Neuronal stem cell (in vitro differentiated cells): Measurements from ENCODE around the gene SMCO2. TPM values are rescaled to one million over a fixed set of nuclear protein-coding genes. Genes with fewer than 3 reads are reported as not detected.

Experiments
- DNase-seq: peaks from one replicate; pipeline ENCODE4 v3.0.0-alpha.2; 2013; ENCODE audit warnings: low spot score
- H2AFZ ChIP-seq: one replicate; pipeline ENCODE4 v1.6.1; 2013; ENCODE audit warnings: mild to moderate bottlenecking, low read length, inconsistent platforms
- H2AK5ac ChIP-seq: 2 replicates; pipeline ENCODE4 v1.6.1; 2013; ENCODE audit warnings: low read depth, mild to moderate bottlenecking, inconsistent platforms, low read length, moderate library complexity, mixed read lengths
- H2BK120ac ChIP-seq: 2 replicates; pipeline ENCODE4 v1.6.1; 2013; ENCODE audit warnings: low read depth, mild to moderate bottlenecking, inconsistent platforms, low read length, moderate library complexity, mixed read lengths
- H2BK12ac ChIP-seq: one replicate; pipeline ENCODE4 v1.6.1; 2013; ENCODE audit warnings: low read length, inconsistent platforms
- H2BK15ac ChIP-seq: 2 replicates; pipeline ENCODE4 v1.6.1; 2013; ENCODE audit warnings: mild to moderate bottlenecking, low read length, inconsistent platforms, mixed read lengths
- H2BK5ac ChIP-seq: one replicate; pipeline ENCODE4 v1.6.1; 2013; ENCODE audit warnings: inconsistent platforms, mild to moderate bottlenecking, low read length, moderate library complexity
- H3K14ac ChIP-seq: one replicate; pipeline ENCODE4 v1.6.1; 2013; ENCODE audit warnings: low read length, inconsistent platforms
- H3K18ac ChIP-seq: 2 replicates; pipeline ENCODE4 v1.6.1; 2013; ENCODE audit warnings: low read length, inconsistent platforms
- H3K23ac ChIP-seq: 2 replicates; pipeline ENCODE4 v1.6.1; 2013; ENCODE audit warnings: low read depth, mild to moderate bottlenecking, mixed read lengths, low read length, inconsistent platforms; ENCODE audit not compliant: poor library complexity
- H3K27ac ChIP-seq: replicated peaks from 3 replicates; pipeline ENCODE4 v1.5.1; 2013; ENCODE audit warnings: low read length, inconsistent platforms
- H3K27me3 ChIP-seq, 3 experiments: 2 replicates each; pipeline ENCODE4 v1.6.1; 2013; ENCODE audit warnings: low read length in 3 of 3, mild to moderate bottlenecking in 2 of 3, inconsistent platforms in 1 of 3, low read depth in 1 of 3, mixed read lengths in 1 of 3, moderate library complexity in 1 of 3; ENCODE audit not compliant: control insufficient read depth in 3 of 3, insufficient read depth in 3 of 3
- H3K36me3 ChIP-seq, 2 donors: replicated peaks in 1 of 2; 2 replicates each; pipeline ENCODE4 v1.6.1; 2013; ENCODE audit warnings: low read length in 2 of 2; ENCODE audit not compliant: control insufficient read depth in 2 of 2, insufficient read depth in 2 of 2
- H3K4ac ChIP-seq: 2 replicates; pipeline ENCODE4 v1.6.1; 2013; ENCODE audit warnings: inconsistent platforms, mild to moderate bottlenecking, low read length, moderate library complexity
- H3K4me1 ChIP-seq, 2 donors: 1 replicate in 1 of 2; 2 replicates in 1 of 2; pipeline ENCODE4 v1.6.1; 2013; ENCODE audit warnings: low read length in 2 of 2, low read depth in 1 of 2; ENCODE audit not compliant: control insufficient read depth in 2 of 2, insufficient read depth in 1 of 2
- H3K4me2 ChIP-seq: one replicate; pipeline ENCODE4 v1.6.1; 2013; ENCODE audit warnings: mild to moderate bottlenecking, low read length, inconsistent platforms; ENCODE audit not compliant: insufficient read depth, poor library complexity, severe bottlenecking
- H3K4me3 ChIP-seq, 2 donors: 2 replicates each; pipeline ENCODE4 v1.5.1; 2013; ENCODE audit warnings: low read length in 2 of 2, mild to moderate bottlenecking in 2 of 2, inconsistent platforms in 1 of 2, moderate library complexity in 1 of 2
- H3K79me1 ChIP-seq: one replicate; pipeline ENCODE4 v1.6.1; 2013; ENCODE audit warnings: low read depth, mild to moderate bottlenecking, inconsistent platforms, low read length, moderate library complexity
- H3K9ac ChIP-seq: one replicate; pipeline ENCODE4 v1.6.1; 2013; ENCODE audit warnings: mild to moderate bottlenecking, low read depth, low read length, inconsistent platforms; ENCODE audit not compliant: poor library complexity
- H3K9me3 ChIP-seq, 2 donors: replicated peaks in 1 of 2; 2 replicates each; pipeline versions ENCODE3 to v1.6.1; 2013; ENCODE audit warnings: low read length in 2 of 2, mild to moderate bottlenecking in 2 of 2, inconsistent platforms in 1 of 2, low read depth in 1 of 2, mixed read lengths in 1 of 2, moderate library complexity in 1 of 2; ENCODE audit not compliant: control insufficient read depth in 2 of 2, insufficient read depth in 1 of 2
- H4K8ac ChIP-seq: one replicate; pipeline ENCODE4 v1.6.1; 2013; ENCODE audit warnings: low read depth, mild to moderate bottlenecking, inconsistent platforms, low read length, moderate library complexity
- H4K91ac ChIP-seq: one replicate; pipeline ENCODE4 v1.6.1; 2013; ENCODE audit warnings: low read length, low read depth, mild to moderate bottlenecking, inconsistent platforms; ENCODE audit not compliant: poor library complexity
- WGBS, 2 donors: extraction: QIAGEN DNeasy Blood & Tissue Kit; methylation state at CpG; one replicate each; pipeline ENCODE4 v1.1.7; 2013; ENCODE audit warnings: missing lambda C conversion rate in 2 of 2, mixed read lengths in 1 of 2; ENCODE audit not compliant: insufficient read length in 2 of 2, insufficient replicate concordance in 1 of 2; ENCODE audit errors: extremely low coverage in 2 of 2; 5-methylcytosine and 5-hydroxymethylcytosine counted together
- polyA plus RNA-seq, 2 experiments: library from polyadenylated mRNA; stranded (reverse); fragments of 200-250 nt; gene quantifications; one replicate each; pipeline ENCODE4 v1.2.3, GENCODE V29; 2013

The SMCO2 gene
- polyA plus RNA-seq (2013, experiment 1 of 2): 0.14 TPM
- 0.15 TPM for polyA plus RNA-seq (2013, experiment 2 of 2)

- Histone ChIP-seq H3K4ac (no peak within 1 kb of the TSS), H3K4me3 (no peak within 1 kb of the TSS), H2BK120ac (no peak within 1 kb of the TSS), H3K18ac (no peak within 1 kb of the TSS), H2AK5ac (no peak within 1 kb of the TSS), H3K79me1 (no peaks in the 10 kb centered on the region), H3K27me3 (no peaks in the 10 kb centered on the region), H2AFZ (no peak within 1 kb of the TSS), H3K4me2 (no peak within 1 kb of the TSS), H4K91ac (no peak within 1 kb of the TSS), H2BK5ac (no peak within 1 kb of the TSS), H3K27ac (no peak within 1 kb of the TSS), H3K9ac (no peak within 1 kb of the TSS), H3K14ac (no peak within 1 kb of the TSS), H2BK12ac (no peak within 1 kb of the TSS), H2BK15ac (no peak within 1 kb of the TSS), H3K9me3 (peaks cover 0 to 2% of the 10 kb centered on the region in 2 donors), H3K23ac (no peak within 1 kb of the TSS), H3K4me1 (peaks cover 0 to 2% of the 10 kb centered on the region in 2 donors), H3K36me3 (no peaks in the 10 kb centered on the region), H4K8ac (no peak within 1 kb of the TSS)
- no peak for DNase-seq
- WGBS, 2 donors: no CpG with 5 or more reads among the region's 3 CpGs
Observed at GRCh38 chr12:27446436-27446835, at the start of gene SMCO2. Gene SMCO2 (plus strand): TSS chr12:27446736. CDS start chr12:27470632, 23,896 bp downstream.

DNA sequence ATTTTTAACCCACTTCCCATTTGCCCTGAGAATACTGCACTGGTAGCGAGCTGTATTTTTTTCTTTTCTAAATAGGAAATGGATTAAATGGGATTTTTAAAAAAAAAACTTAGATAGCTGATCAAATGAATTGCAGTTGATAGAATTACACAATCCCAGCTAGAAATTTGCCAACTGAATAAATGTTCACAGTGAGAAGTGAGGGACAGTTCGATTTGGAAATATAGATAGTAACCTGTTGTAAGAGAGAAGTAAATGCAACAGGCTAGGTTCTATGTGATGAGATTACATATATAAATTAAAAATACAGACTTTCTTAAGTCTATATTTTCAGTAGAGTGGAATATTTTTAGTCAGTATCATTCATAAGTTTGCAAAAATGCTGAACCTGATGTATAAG, 48.1 kb upstream of the SMCO2 start:
- Histone ChIP-seq H3K4me3 (no peak overlapping the region), H4K91ac (no peak overlapping the region), H3K14ac (no peak overlapping the region), H3K9me3 (peaks cover 0 to 6% of the 10 kb centered on the region in 2 donors), H3K27me3 (no peaks in the 10 kb centered on the region), H2AFZ (no peak overlapping the region), H3K27ac (no peak overlapping the region), H3K36me3 (peaks cover 0 to 25% of the 10 kb centered on the region in 2 donors), H2BK5ac (no peak overlapping the region), H4K8ac (no peak overlapping the region), H2BK15ac (no peak overlapping the region), H2BK120ac (no peak overlapping the region), H3K79me1 (no peaks in the 10 kb centered on the region), H3K4me2 (no peak overlapping the region), H2AK5ac (no peak overlapping the region), H3K9ac (no peak overlapping the region), H3K18ac (no peak overlapping the region), H3K23ac (no peak overlapping the region), H2BK12ac (no peak overlapping the region), H3K4me1 (no peaks in the 10 kb centered on the region), H3K4ac (no peak overlapping the region)
- no CpG with 5 or more reads among the region's 2 CpGs for WGBS, 2 donors
- no peak for DNase-seq

DNA sequence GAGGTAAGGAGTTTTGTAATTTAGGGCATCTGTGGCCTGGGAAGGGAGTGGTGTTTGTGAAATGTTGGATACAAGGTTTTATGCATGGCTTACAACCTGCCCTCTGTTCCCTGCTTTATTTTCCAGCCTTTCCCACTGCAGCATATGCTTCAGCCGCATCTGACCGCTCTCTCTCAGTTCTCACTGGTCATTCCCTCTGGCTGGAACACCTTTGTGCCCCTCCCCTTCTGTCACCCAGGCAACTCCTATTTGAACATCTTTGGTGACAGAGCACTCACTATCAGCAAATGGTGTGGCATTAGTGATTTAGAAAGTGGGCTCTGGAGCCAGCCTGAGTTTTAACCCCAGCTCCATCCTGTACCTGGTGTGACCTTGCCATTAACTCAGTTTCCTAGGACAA, 47.5 kb upstream of the SMCO2 start:
- Histone ChIP-seq H3K27ac (no peak overlapping the region), H3K4me2 (no peak overlapping the region), H2AFZ (no peak overlapping the region), H3K9me3 (peaks cover 0 to 12% of the 10 kb centered on the region in 2 donors), H4K8ac (no peak overlapping the region), H2AK5ac (no peak overlapping the region), H3K36me3 (peaks cover 0 to 31% of the 10 kb centered on the region in 2 donors), H4K91ac (no peak overlapping the region), H3K4me3 (no peak overlapping the region), H2BK5ac (no peak overlapping the region), H3K14ac (no peak overlapping the region), H3K79me1 (no peaks in the 10 kb centered on the region), H3K4me1 (no peaks in the 10 kb centered on the region), H3K9ac (no peak overlapping the region), H3K23ac (no peak overlapping the region), H2BK12ac (no peak overlapping the region), H2BK15ac (no peak overlapping the region), H3K27me3 (no peaks in the 10 kb centered on the region), H3K4ac (no peak overlapping the region), H2BK120ac (no peak overlapping the region), H3K18ac (no peak overlapping the region)
- no peak for DNase-seq
- WGBS, 2 donors: no CpG with 5 or more reads among the region's 2 CpGs

- H3K9ac ChIP-seq: no peak overlapping the region
- no peak overlapping the region for H3K4me2 ChIP-seq
- no peak overlapping the region for H3K14ac ChIP-seq
- no peaks in the 10 kb centered on the region for H3K4me1 ChIP-seq
- H4K8ac ChIP-seq: no peak overlapping the region
- no CpG with 5 or more reads among the region's 5 CpGs for WGBS, 2 donors
- no peak overlapping the region for H3K4me3 ChIP-seq
- no peak overlapping the region for H2BK5ac ChIP-seq
- H3K18ac ChIP-seq: no peak overlapping the region
- DNase-seq: no peak
- no peak overlapping the region for H3K27ac ChIP-seq
- H2AK5ac ChIP-seq: no peak overlapping the region
- no peak overlapping the region for H2BK15ac ChIP-seq
- no peak overlapping the region for H3K23ac ChIP-seq
- no peaks in the 10 kb centered on the region for H3K27me3 ChIP-seq
- no peaks in the 10 kb centered on the region for H3K79me1 ChIP-seq
- peaks cover 0 to 31% of the 10 kb centered on the region in 2 donors for H3K36me3 ChIP-seq
- H4K91ac ChIP-seq: no peak overlapping the region
- H2BK120ac ChIP-seq: no peak overlapping the region
- no peak overlapping the region for H3K4ac ChIP-seq
- H3K9me3 ChIP-seq: peaks cover 0 to 19% of the 10 kb centered on the region in 2 donors
- no peak overlapping the region for H2AFZ ChIP-seq
- no peak overlapping the region for H2BK12ac ChIP-seq
Observed at GRCh38 chr12:27400856-27401354, 45.6 kb upstream of the SMCO2 start.
